Fibroblast of the aortic adventitia (primary cell): ENCODE results near the gene XPNPEP2. TPM values are rescaled to one million over a fixed set of nuclear protein-coding genes. Genes with fewer than 3 reads are reported as not detected.

Experiments
- DNase-seq: peaks from one replicate; pipeline ENCODE4 v3.0.0-alpha.2; 2010; ENCODE audit warnings: low read depth
- H3K4me3 ChIP-seq: 2 replicates; pipeline ENCODE4 v1.5.1; 2011; ENCODE audit warnings: low read depth, mild to moderate bottlenecking, control low read depth, low read length, moderate library complexity
- CTCF ChIP-seq: IDR thresholded peaks from 2 replicates; pipeline ENCODE4 v1.5.1; 2011; ENCODE audit warnings: mild to moderate bottlenecking, low read length, control low read depth, inconsistent platforms; ENCODE audit not compliant: insufficient read depth
- total RNA-seq: library from RNA; depleted of rRNA; stranded (reverse); fragments of >200 nt; gene quantifications from 2 replicates; pipeline ENCODE4 v1.2.3, GENCODE V29; 2012; ENCODE audit warnings: low replicate concordance

The XPNPEP2 gene
- total RNA-seq, 1 donor: 5.7 TPM

- TF ChIP-seq CTCF: no peak
- no peak overlapping the region for H3K4me3 ChIP-seq
- DNase-seq: no peak
Observed at GRCh38 chrX:129760155-129760554, 21.4 kb downstream of the XPNPEP2 start.

GRCh38 chrX:129760981-129761380, 22.2 kb downstream of the XPNPEP2 start:
- no peak overlapping the region for H3K4me3 ChIP-seq
- TF ChIP-seq CTCF: no peak

GRCh38 chrX:129761596-129761995, 22.8 kb downstream of the XPNPEP2 start:
- no peak for TF ChIP-seq CTCF
- H3K4me3 ChIP-seq: no peak overlapping the region
- no peak for DNase-seq

More at GRCh38 chrX:129760981-129761380, 22.2 kb downstream of the XPNPEP2 start:
- no peak for DNase-seq

GRCh38 chrX:129762448-129762847, 23.7 kb downstream of the XPNPEP2 start:
- TF ChIP-seq CTCF: no peak
- no peak overlapping the region for H3K4me3 ChIP-seq
- DNase-seq: no peak

GRCh38 chrX:129763666-129764065, 24.9 kb downstream of the XPNPEP2 start:
- no peak for DNase-seq
- no peak for TF ChIP-seq CTCF
- H3K4me3 ChIP-seq: no peak overlapping the region

GRCh38 chrX:129768186-129768585, 29.4 kb downstream of the XPNPEP2 start:
- TF ChIP-seq CTCF: no peak
- no peak for DNase-seq
- H3K4me3 ChIP-seq: no peak overlapping the region
